GM18517 (cell line): Measurements from ENCODE around the gene RIC1.
"Not testable (repeated sequence)": the region's sequence is repeated elsewhere in the genome, so short reads cannot be mapped to it uniquely, and the experiment has no call there.

ENCODE experiments used
- ATAC-seq: cut with Tn5 transposase; IDR thresholded peaks from one replicate; pipeline ENCODE4 v1.9.1; 2021; ENCODE audit warnings: mild to moderate bottlenecking, moderate library complexity; ENCODE audit not compliant: unreplicated experiment

Gene RIC1

GRCh38 chr9:5620494-5620893, 8.4 kb upstream of the RIC1 start:
- ATAC-seq: no peak

- no peak for ATAC-seq
Measured at GRCh38 chr9:5621327-5621726, 7.6 kb upstream of the RIC1 start.

- no peak for ATAC-seq
Measured at GRCh38 chr9:5622016-5622415, 6.9 kb upstream of the RIC1 start.

GRCh38 chr9:5624655-5625054, 4.3 kb upstream of the RIC1 start:
- no peak for ATAC-seq

- peak; percentile 70 for ATAC-seq
Measured at GRCh38 chr9:5626727-5627634, 1.9 kb upstream of the RIC1 start.

- not testable (repeated sequence) for ATAC-seq
Measured at GRCh38 chr9:5627686-5628085, 1.2 kb upstream of the RIC1 start.

GRCh38 chr9:5628183-5628529, 751 bp upstream of the RIC1 start:
- no peak for ATAC-seq

- ATAC-seq: peak; percentile 10
Measured at GRCh38 chr9:5629312-5630080, 589 bp downstream of the RIC1 start.

- no peak for ATAC-seq
Measured at GRCh38 chr9:5630081-5630507, 1.2 kb downstream of the RIC1 start.

- ATAC-seq: no peak
Measured at GRCh38 chr9:5631026-5631425, 2.1 kb downstream of the RIC1 start.

- no peak for ATAC-seq
Measured at GRCh38 chr9:5632540-5632939, 3.6 kb downstream of the RIC1 start.

- no peak for ATAC-seq
Measured at GRCh38 chr9:5633243-5633642, 4.3 kb downstream of the RIC1 start.

GRCh38 chr9:5635390-5635789, 6.5 kb downstream of the RIC1 start:
- ATAC-seq: no peak

GRCh38 chr9:5639816-5640215, 10.9 kb downstream of the RIC1 start:
- no peak for ATAC-seq

- ATAC-seq: no peak
Measured at GRCh38 chr9:5642170-5642569, 13.3 kb downstream of the RIC1 start.

GRCh38 chr9:5643005-5643624, 14.2 kb downstream of the RIC1 start:
- ATAC-seq: no peak

- ATAC-seq: no peak
Measured at GRCh38 chr9:5644501-5644900, 15.6 kb downstream of the RIC1 start.

- ATAC-seq: no peak
Measured at GRCh38 chr9:5646116-5646515, 17.2 kb downstream of the RIC1 start.

GRCh38 chr9:5650356-5651105, 21.6 kb downstream of the RIC1 start:
- no peak for ATAC-seq

GRCh38 chr9:5651246-5651645, 22.3 kb downstream of the RIC1 start:
- no peak for ATAC-seq

GRCh38 chr9:5652821-5653220, 23.9 kb downstream of the RIC1 start:
- ATAC-seq: no peak
